ENCODE measurements around the gene CDKN1C.
"Not testable (repeated sequence)": the region's sequence is repeated elsewhere in the genome, so short reads cannot be mapped to it uniquely, and the experiment has no call there.

The CDKN1C gene

GRCh38 chr11:2912498-2912897, 26.9 kb upstream of the CDKN1C start:
- peak; percentile 52 for DNase-seq (ENCODE audit: low read depth)
- no peak for TF ChIP-seq CTCF (conservative IDR thresholded peaks at IDR 0.05; ENCODE audit: low read length)
- H3K4me3 ChIP-seq (ENCODE audit: low read length), result no peak overlapping the region

DNA sequence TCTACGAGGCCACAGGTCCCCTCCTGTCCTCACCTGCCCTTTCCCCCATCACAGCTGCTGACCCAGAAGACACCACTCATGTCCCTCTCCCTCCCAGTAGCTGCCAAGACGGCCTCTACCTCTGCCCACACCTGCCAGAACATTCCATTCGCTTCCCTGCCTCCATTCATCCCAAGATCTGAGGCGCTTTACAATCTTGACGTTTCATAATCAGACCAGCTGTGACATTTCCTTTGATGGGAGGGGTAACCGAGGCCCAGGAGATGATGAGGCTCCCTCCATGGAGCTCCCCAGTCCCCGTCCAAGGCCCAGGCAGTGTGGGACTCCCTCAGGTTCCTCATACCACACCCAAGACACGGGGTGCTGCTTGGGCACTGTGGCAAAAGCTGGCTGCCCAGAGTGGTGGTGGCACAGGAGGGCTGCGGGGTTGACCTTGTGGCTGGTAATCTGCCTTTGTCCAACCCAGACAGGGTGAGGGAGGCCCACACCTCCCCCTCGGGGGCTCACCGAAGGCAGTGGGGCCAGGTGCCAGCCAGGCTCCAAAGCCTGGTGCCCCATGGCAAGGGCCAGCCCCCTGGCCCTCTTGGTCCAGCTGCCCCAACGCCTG, 26.3 kb upstream of the CDKN1C start:
- no peak overlapping the region for H3K4me3 ChIP-seq (ENCODE audit: low read length)
- no peak for TF ChIP-seq CTCF (conservative IDR thresholded peaks at IDR 0.05; ENCODE audit: low read length)
- no peak for DNase-seq (ENCODE audit: low read depth)

DNA sequence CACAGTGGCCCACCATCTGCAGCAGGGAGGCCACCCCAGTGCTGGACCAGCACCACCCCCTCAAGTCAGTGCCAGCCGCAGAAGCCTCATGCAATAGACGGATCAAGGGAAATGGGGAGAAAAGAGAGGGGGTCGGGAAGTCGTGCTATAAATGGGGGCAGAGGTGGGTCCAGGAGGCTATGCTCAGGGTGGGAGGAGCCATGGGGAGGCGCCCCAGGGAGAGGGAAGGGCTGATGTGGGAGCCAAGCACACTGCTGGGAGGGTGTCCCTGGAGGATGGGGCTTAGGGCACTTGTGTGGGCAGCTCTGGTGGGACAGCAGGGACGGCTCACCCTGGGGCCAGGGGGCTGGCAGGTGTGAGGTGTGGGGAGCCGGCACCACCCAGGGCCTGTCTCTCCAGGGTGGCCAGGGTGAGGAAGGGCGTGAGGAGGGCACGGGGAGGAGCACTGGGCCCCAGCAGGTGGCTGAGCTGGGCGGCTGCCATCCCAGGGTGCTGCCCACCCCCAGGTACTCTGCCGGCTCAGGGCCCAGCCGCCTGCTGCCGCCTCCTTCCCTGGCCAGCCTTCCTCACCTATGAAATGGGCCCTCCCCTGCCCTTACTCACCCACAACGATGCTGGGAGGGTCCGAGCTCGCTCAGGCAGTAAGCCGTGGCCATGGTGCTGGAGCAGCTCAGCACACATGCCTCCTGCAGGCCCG, 25.7 kb upstream of the CDKN1C start:
- no peak overlapping the region for H3K4me3 ChIP-seq (ENCODE audit: low read length)
- TF ChIP-seq CTCF (conservative IDR thresholded peaks at IDR 0.05; ENCODE audit: low read length), result no peak
- DNase-seq (ENCODE audit: low read depth), result no peak

- no peak overlapping the region for H3K4me3 ChIP-seq (ENCODE audit: low read length)
- no peak for TF ChIP-seq CTCF (conservative IDR thresholded peaks at IDR 0.05; ENCODE audit: low read length)
- no peak for DNase-seq (ENCODE audit: low read depth)
Observed at GRCh38 chr11:2910401-2910955, 24.9 kb upstream of the CDKN1C start.

GRCh38 chr11:2909133-2909902, 23.7 kb upstream of the CDKN1C start:
- no peak for DNase-seq (ENCODE audit: low read depth)
- no peak overlapping the region for H3K4me3 ChIP-seq (ENCODE audit: low read length)
- no peak for TF ChIP-seq CTCF (conservative IDR thresholded peaks at IDR 0.05; ENCODE audit: low read length)

GRCh38 chr11:2908130-2908529, 22.6 kb upstream of the CDKN1C start:
- H3K4me3 ChIP-seq (ENCODE audit: low read length), result no peak overlapping the region
- no peak for TF ChIP-seq CTCF (conservative IDR thresholded peaks at IDR 0.05; ENCODE audit: low read length)
- DNase-seq (ENCODE audit: low read depth), result no peak

DNA sequence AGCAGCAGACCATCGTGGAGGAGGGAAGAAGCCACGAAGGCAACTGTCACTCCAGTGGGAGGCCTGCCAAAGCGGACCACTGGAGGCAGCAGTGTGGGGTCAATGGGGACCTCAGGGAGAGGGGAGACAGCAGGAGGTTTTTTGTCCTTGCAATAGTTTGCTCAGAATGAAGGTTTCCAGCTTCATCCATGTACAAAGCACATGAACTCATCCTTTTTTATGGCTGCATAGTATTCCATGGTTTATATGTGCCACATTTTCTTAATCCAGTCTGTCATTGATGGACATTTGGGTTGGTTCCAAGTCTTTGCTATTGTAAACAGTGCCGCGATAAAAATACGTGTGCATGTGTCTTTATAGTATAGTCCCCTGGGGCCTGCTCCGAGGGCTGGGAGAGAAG, 19.7 kb upstream of the CDKN1C start:
- DNase-seq (ENCODE audit: low read depth); H3K4me3 ChIP-seq (ENCODE audit: low read length): not testable (repeated sequence)

Data from AG10803 (cell line).